Natural killer cell (primary cell): ENCODE measurements around the gene TUT7. TPM values are rescaled to one million over a fixed set of nuclear protein-coding genes. Genes with fewer than 3 reads are reported as not detected.

ENCODE experiments used
- ATAC-seq, 3 donors: fragments of 150-1000 bp in 2 of 3; fragments of 200-7000 bp in 1 of 3; cut with Tn5 transposase; 1 replicate in 1 of 3; 2 replicates in 2 of 3; pipeline ENCODE4 v1.10.0; 2021; ENCODE audit warnings: mild to moderate bottlenecking in 2 of 3, moderate library complexity in 2 of 3
- DNase-seq, 2 donors: peaks; one replicate each; pipeline versions ENCODE4 v3.0.0 to v3.0.0-alpha.2; 2013 to 2021; ENCODE audit warnings: mixed read lengths in 1 of 2
- H3K27ac ChIP-seq: one replicate; pipeline ENCODE4 v1.5.1; 2013; ENCODE audit warnings: mild to moderate bottlenecking, low read length
- H3K27me3 ChIP-seq: one replicate; pipeline ENCODE4 v1.6.1; 2013; ENCODE audit warnings: low read length; ENCODE audit not compliant: control insufficient read depth, insufficient read depth
- H3K36me3 ChIP-seq: one replicate; pipeline ENCODE4 v1.6.1; 2013; ENCODE audit warnings: low read length; ENCODE audit not compliant: control insufficient read depth, insufficient read depth
- H3K4me1 ChIP-seq: one replicate; pipeline ENCODE4 v1.6.1; 2013; ENCODE audit warnings: low read length; ENCODE audit not compliant: control insufficient read depth, insufficient read depth
- H3K4me3 ChIP-seq: one replicate; pipeline ENCODE4 v1.5.1; 2013; ENCODE audit warnings: low read length
- H3K9me3 ChIP-seq: one replicate; pipeline ENCODE4 v1.6.1; 2013; ENCODE audit warnings: low read length; ENCODE audit not compliant: control insufficient read depth, insufficient read depth
- H3K27ac Mint-ChIP-seq, 2 donors: one replicate each; pipeline ENCODE4 v1.8.0; 2022; ENCODE audit warnings: mild to moderate bottlenecking in 2 of 2, mixed read lengths in 2 of 2, moderate library complexity in 1 of 2
- H3K27me3 Mint-ChIP-seq, 2 donors: one replicate each; pipeline ENCODE4 v1.8.0; 2022; ENCODE audit warnings: low read depth in 2 of 2, mixed read lengths in 2 of 2
- H3K36me3 Mint-ChIP-seq: one replicate; pipeline ENCODE4 v1.8.0; 2022; ENCODE audit warnings: mixed read lengths
- H3K4me1 Mint-ChIP-seq, 2 donors: one replicate each; pipeline ENCODE4 v1.8.0; 2022; ENCODE audit warnings: mixed read lengths in 2 of 2
- H3K4me3 Mint-ChIP-seq: one replicate; pipeline ENCODE4 v1.8.0; 2022; ENCODE audit warnings: mild to moderate bottlenecking, moderate library complexity, mixed read lengths
- H3K9me3 Mint-ChIP-seq, 2 donors: one replicate each; pipeline ENCODE4 v1.8.0; 2022; ENCODE audit warnings: mixed read lengths in 2 of 2
- CTCF ChIP-seq: fragments of 200-600 bp; IDR thresholded peaks from one replicate; pipeline ENCODE4 v1.8.0; 2022; ENCODE audit warnings: antibody characterized with exemption
- WGBS: methylation state at CpG from one replicate; pipeline ENCODE4 v1.1.7; 2013; ENCODE audit warnings: missing lambda C conversion rate; ENCODE audit not compliant: insufficient coverage; 5-methylcytosine and 5-hydroxymethylcytosine counted together
- intact Hi-C: fragments of 100-400 bp; cut with micrococcal nuclease; formaldehyde crosslinking; loops from one replicate; pipeline ENCODE4 v1.14.2; 2022
- total RNA-seq, 4 donors: library from RNA; stranded (reverse); fragments of 120-200 nt in 1 of 4; gene quantifications; one replicate each; pipeline versions ENCODE4 v1.2.3 to v1.2.4, GENCODE V29; 2013 to 2022

Gene TUT7
- total RNA-seq, 3 donors from 2014 or later (not counting 1 experiment from before 2014, with no cell fraction given): 84.7 to 94.8 (median 85.6) TPM

GRCh38 chr9:86285261-86285660 lies 68.9 kb downstream of the TUT7 start:
- Histone ChIP-seq H3K4me3 (no peak overlapping the region), H3K27me3 (no peaks in the 10 kb centered on the region), H3K27ac (no peak overlapping the region), H3K9me3 (no peaks in the 10 kb centered on the region), H3K4me1 (peaks cover 17% of the 10 kb centered on the region), H3K36me3 (peaks cover 21% of the 10 kb centered on the region)
- Mint-ChIP-seq H3K4me3 (no peak overlapping the region), H3K27ac (peak overlapping the region; percentile 62 to 95), H3K9me3 (no peaks in the 10 kb centered on the region), H3K4me1 (peaks cover 22 to 26% of the 10 kb centered on the region in 2 donors), H3K27me3 (no peaks in the 10 kb centered on the region), H3K36me3 (no peaks in the 10 kb centered on the region)
- WGBS: 55% methylated on average over 2 of the region's 2 CpGs
- DNase-seq: no peak
- no peak for TF ChIP-seq CTCF
- intact Hi-C loops: loop anchor here (10.0 kb wide), 1 partner anchor 80 kb away; no protein-coding TSS in a partner anchor
- ATAC-seq: no peak

GRCh38 chr9:86282979-86283535 lies 71.2 kb downstream of the TUT7 start:
- WGBS: 19% methylated on average over 9 of the region's 12 CpGs

GRCh38 chr9:86282077-86282978 lies 71.9 kb downstream of the TUT7 start, which contains the start of gene ISCA1:
Gene ISCA1 (minus strand): TSS chr9:86282538. CDS start chr9:86282458, 80 bp downstream.
- Histone ChIP-seq H3K9me3 (no peaks in the 10 kb centered on the region), H3K4me3 (peak within 1 kb of the TSS; percentile 87), H3K4me1 (peaks cover 17% of the 10 kb centered on the region), H3K27ac (peak within 1 kb of the TSS; percentile 98), H3K27me3 (no peaks in the 10 kb centered on the region), H3K36me3 (peaks cover 7% of the 10 kb centered on the region)
- Mint-ChIP-seq H3K4me1 (peaks cover 34 to 38% of the 10 kb centered on the region in 2 donors), H3K4me3 (peak within 1 kb of the TSS; percentile 93), H3K36me3 (no peaks in the 10 kb centered on the region), H3K27ac (peak within 1 kb of the TSS; percentile 95 to 98), H3K27me3 (no peaks in the 10 kb centered on the region), H3K9me3 (no peaks in the 10 kb centered on the region)
- ATAC-seq (peak; percentile 83 to 95 (median 84)), DNase-seq (peak; percentile 97 to 99)
- no peak for TF ChIP-seq CTCF
- WGBS: under 1% methylated on average over 101 of the region's 101 CpGs
- intact Hi-C loops: loop anchor here (1.0 to 10.0 kb wide), 4 partner anchors 55 to 342 kb away; partner anchors contain the start of genes NAA35 and TUT7

More at GRCh38 chr9:86282979-86283535, 71.2 kb downstream of the TUT7 start:
- H3K9me3 Mint-ChIP-seq: no peaks in the 10 kb centered on the region
- Histone ChIP-seq H3K4me3 (peak overlapping the region; percentile 87), H3K27ac (peak overlapping the region; percentile 98), H3K27me3 (no peaks in the 10 kb centered on the region), H3K4me1 (peaks cover 17% of the 10 kb centered on the region), H3K9me3 (no peaks in the 10 kb centered on the region), H3K36me3 (peaks cover 11% of the 10 kb centered on the region)
- DNase-seq: no peak
- peak overlapping the region; percentile 93 for H3K4me3 Mint-ChIP-seq
- no peak for TF ChIP-seq CTCF
- peak; percentile 49 to 65 (median 52) for ATAC-seq
- intact Hi-C loops: loop anchor here (1.0 to 10.0 kb wide), 4 partner anchors 54 to 342 kb away; partner anchors contain the start of genes NAA35 and TUT7
- peaks cover 34 to 37% of the 10 kb centered on the region in 2 donors for H3K4me1 Mint-ChIP-seq
- peak overlapping the region; percentile 95 to 98 for H3K27ac Mint-ChIP-seq
- no peaks in the 10 kb centered on the region for H3K27me3 Mint-ChIP-seq
- no peaks in the 10 kb centered on the region for H3K36me3 Mint-ChIP-seq
